Endothelial cell of umbilical vein (primary cell): ENCODE data around the gene VWA5A. TPM values are rescaled to one million over a fixed set of nuclear protein-coding genes. Genes with fewer than 3 reads are reported as not detected.

ENCODE experiments used
- BruUV-seq: library from RNA; stranded (reverse); fragments of 400-500 nt; replicated peaks from 2 replicates; lab custom pipeline; 2021; lab: Mats Ljungman, UMichigan
- CTCF ChIA-PET: fragments of 300-600, 350-600 bp; sonication (Branson Sonifier 250); formaldehyde crosslinking; loops from one replicate; lab custom pipeline; 2021; ENCODE audit warnings: antibody characterized with exemption, inconsistent platforms; lab: Charles Lee
- POLR2A ChIA-PET: fragments of 300-600, 350-600 bp; sonication (Branson Sonifier 250); formaldehyde crosslinking; loops from one replicate; lab custom pipeline; 2021; ENCODE audit warnings: antibody characterized with exemption, inconsistent platforms; lab: Charles Lee
- DNase-seq: peaks from one replicate; pipeline ENCODE4 v3.0.0-alpha.2; 2011; ENCODE audit warnings: low read depth, low spot score
- FAIRE-seq: peaks from 2 replicates; lab custom pipeline; 2011; peaks lifted over from hg19 to GRCh38; lab: Jason Lieb, UNC
- H2AFZ ChIP-seq: 2 replicates; pipeline ENCODE4 v1.6.0; 2012; ENCODE audit warnings: low read depth, low read length, control low read depth, inconsistent platforms
- H3K27ac ChIP-seq: 2 replicates; pipeline ENCODE4 v1.5.1; 2011; ENCODE audit warnings: low read depth, mild to moderate bottlenecking, control low read depth, low read length, moderate library complexity; ENCODE audit not compliant: insufficient read depth
- H3K27me3 ChIP-seq, 2 experiments: 2 replicates each; pipeline versions ENCODE4 v1.6.0 to v1.6.1; 2011; ENCODE audit warnings: low read length in 2 of 2, mixed read lengths in 1 of 2; ENCODE audit not compliant: control insufficient read depth in 2 of 2, insufficient read depth in 2 of 2
- H3K36me3 ChIP-seq, 2 experiments: 2 replicates in 1 of 2; 3 replicates in 1 of 2; pipeline ENCODE4 v1.5.1; 2011; ENCODE audit warnings: low read length in 2 of 2, mild to moderate bottlenecking in 1 of 2, moderate library complexity in 1 of 2; ENCODE audit not compliant: control insufficient read depth in 2 of 2, insufficient read depth in 2 of 2; ENCODE audit errors: extremely low read depth in 1 of 2
- H3K4me1 ChIP-seq: 3 replicates; pipeline ENCODE4 v1.5.1; 2011; ENCODE audit warnings: mild to moderate bottlenecking, low read length; ENCODE audit not compliant: control insufficient read depth, insufficient read depth; ENCODE audit errors: extremely low read depth
- H3K4me2 ChIP-seq: 2 replicates; pipeline ENCODE4 v1.6.1; 2011; ENCODE audit warnings: low read length, control low read depth, mixed read lengths; ENCODE audit not compliant: insufficient read depth
- H3K4me3 ChIP-seq, 3 experiments: fragments of 200-600 bp in 1 of 3; sonication (generic), shearing (Covaris generic) in 1 of 3; replicated peaks in 1 of 3; 2 replicates each; pipeline ENCODE4 v1.5.1; 2011 to 2016; ENCODE audit warnings: control low read depth in 3 of 3, low read length in 3 of 3, mild to moderate bottlenecking in 2 of 3, inconsistent platforms in 1 of 3, low read depth in 1 of 3, moderate library complexity in 1 of 3; ENCODE audit not compliant: insufficient read depth in 1 of 3
- H3K79me2 ChIP-seq: 2 replicates; pipeline ENCODE4 v1.6.0; 2012; ENCODE audit warnings: low read length, inconsistent platforms; ENCODE audit not compliant: control insufficient read depth, insufficient read depth
- H3K9ac ChIP-seq: replicated peaks from 2 replicates; pipeline ENCODE3; 2011; ENCODE audit warnings: low read length, control low read depth; ENCODE audit not compliant: insufficient read depth; ENCODE audit errors: extremely low read depth
- H3K9me1 ChIP-seq: replicated peaks from 3 replicates; pipeline ENCODE4 v1.6.0; 2011; ENCODE audit warnings: mild to moderate bottlenecking, low read length; ENCODE audit not compliant: control insufficient read depth, insufficient read depth; ENCODE audit errors: extremely low read depth
- H3K9me3 ChIP-seq: replicated peaks from 2 replicates; pipeline ENCODE4 v1.5.1; 2012; ENCODE audit warnings: low read length, inconsistent platforms; ENCODE audit not compliant: control insufficient read depth, insufficient read depth
- H4K20me1 ChIP-seq: replicated peaks from 2 replicates; pipeline ENCODE3; 2011; ENCODE audit warnings: mild to moderate bottlenecking, low read length; ENCODE audit not compliant: control insufficient read depth, insufficient read depth; ENCODE audit errors: extremely low read depth
- CTCF ChIP-seq, 2 donors: IDR thresholded peaks; 1 replicate in 1 of 2; 2 replicates in 1 of 2; pipeline ENCODE4 v1.5.1; 2011; ENCODE audit warnings: low read length in 2 of 2, mild to moderate bottlenecking in 2 of 2, moderate library complexity in 2 of 2, control low read depth in 1 of 2, inconsistent platforms in 1 of 2, low read depth in 1 of 2; ENCODE audit not compliant: insufficient read depth in 1 of 2; ENCODE audit errors: extremely low read depth in 1 of 2
- EZH2 ChIP-seq: IDR thresholded peaks from 2 replicates; pipeline ENCODE4 v1.6.1; 2012; ENCODE audit warnings: borderline replicate concordance, low read depth, mild to moderate bottlenecking, moderate library complexity, low read length, inconsistent platforms; ENCODE audit not compliant: severe bottlenecking
- FOS ChIP-seq: IDR thresholded peaks from 2 replicates; pipeline ENCODE4 v1.6.1; 2011; ENCODE audit warnings: mild to moderate bottlenecking, low read length, moderate library complexity, borderline replicate concordance; ENCODE audit not compliant: insufficient read depth
- GATA2 ChIP-seq: IDR thresholded peaks from 2 replicates; pipeline ENCODE4 v1.7.0; 2011; ENCODE audit warnings: low read depth, mild to moderate bottlenecking, moderate library complexity, mixed read lengths, low read length; ENCODE audit not compliant: insufficient read length, insufficient read depth
- JUN ChIP-seq: IDR thresholded peaks from 2 replicates; pipeline ENCODE4 v1.6.1; 2011; ENCODE audit warnings: borderline replicate concordance, low read depth; ENCODE audit not compliant: insufficient read length, insufficient read depth
- MAX ChIP-seq: IDR thresholded peaks from 2 replicates; pipeline ENCODE4 v1.6.1; 2011; ENCODE audit not compliant: insufficient read depth, insufficient read length
- MYC ChIP-seq: IDR thresholded peaks from one replicate; pipeline ENCODE4 v1.6.1; 2011; ENCODE audit warnings: mild to moderate bottlenecking, low read depth, low read length
- POLR2A ChIP-seq: IDR thresholded peaks from 2 replicates; pipeline ENCODE4 v1.6.1; 2012; ENCODE audit warnings: low read depth, mild to moderate bottlenecking, control low read depth, low read length
- POLR2AphosphoS5 ChIP-seq: IDR thresholded peaks from 2 replicates; pipeline ENCODE4 v1.6.1; 2012; ENCODE audit warnings: low read depth, mild to moderate bottlenecking, control low read depth, low read length, moderate library complexity; ENCODE audit not compliant: insufficient read depth
- dilution Hi-C: fragments of 300-500 bp; cut with MboI; formaldehyde crosslinking; loops from one replicate; pipeline ENCODE4 v1.15.0; 2019; ENCODE audit warnings: low sequenced_read_pairs; ENCODE audit not compliant: extremely low pct_ligation_motif_present
- intact Hi-C: fragments of 100-400 bp; cut with micrococcal nuclease; formaldehyde crosslinking; loops from one replicate; pipeline ENCODE4 v1.10.0; 2022
- polyA plus RNA-seq, 4 experiments: library from polyadenylated mRNA; depleted of rRNA in 3 of 4; stranded (reverse) in 3 of 4; unstranded in 1 of 4; fragments of >200 nt; gene quantifications; 2 replicates each; pipeline versions ENCODE4 v1.2.1 to v1.2.3, GENCODE V29; 2011 to 2012; ENCODE audit warnings: missing spikeins in 1 of 4
- total RNA-seq: library from RNA; stranded (reverse); gene quantifications from 2 replicates; pipeline ENCODE4 v1.2.3, GENCODE V29; 2021

Gene VWA5A
- total and polyA plus RNA-seq, 2 donors (not counting 3 experiments of a cell fraction or from before 2014, with no cell fraction given): 9.1 to 14.3 TPM

GRCh38 chr11:124193221-124194010 lies 78.2 kb downstream of the VWA5A start:
- Histone ChIP-seq H4K20me1 (no peaks in the 10 kb centered on the region), H3K79me2 (no peaks in the 10 kb centered on the region), H3K9me1 (no peaks in the 10 kb centered on the region), H3K4me2 (no peak overlapping the region), H2AFZ (no peak overlapping the region), H3K36me3 (no peaks in the 10 kb centered on the region), H3K9ac (no peak overlapping the region), H3K27ac (no peak overlapping the region), H3K27me3 (peaks cover 6 to 12% of the 10 kb centered on the region in 2 experiments), H3K9me3 (no peaks in the 10 kb centered on the region), H3K4me1 (no peaks in the 10 kb centered on the region), H3K4me3 (no peak overlapping the region)
- ChIA-PET CTCF (interaction anchor here (0.7 to 13.5 kb wide), 12 partner anchors 10 to 482 kb away, joined by 3 to 363 read pairs (median 6); partner anchors contain the start of gene VWA5A), POLR2A (no interaction called here)
- dilution Hi-C loops: no loop called here
- BruUV-seq: no TSS peak
- no peak for FAIRE-seq
- intact Hi-C loops: loop anchor here (2.0 kb wide), 1 partner anchor 41 kb away; no protein-coding TSS in a partner anchor
- no peak for DNase-seq
- TF ChIP-seq POLR2AphosphoS5 (no peak), MAX (no peak), CTCF (IDR thresholded peaks at IDR 0.05; ENCODE audit: extremely low read depth in 1 of 2, insufficient read depth in 1 of 2, low read depth in 1 of 2, low read length in 2 of 2) (no peak), GATA2 (no peak), JUN (no peak), EZH2 (no peak), POLR2A (no peak), FOS (no peak), MYC (no peak)
